Activated CD8-positive, alpha-beta T cell treated with anti-CD3 and anti-CD28 coated beads, Interleukin-2, amount 10 ng/mL, durations not matched to agents 7 days and 5 days (primary cell): ENCODE results near the gene MITF. TPM values are rescaled to one million over a fixed set of nuclear protein-coding genes. Genes with fewer than 3 reads are reported as not detected.

Experiments used
- ATAC-seq: fragments of 150-1000 bp; cut with Tn5 transposase; one replicate; pipeline ENCODE4 v1.10.0; 2021; ENCODE audit warnings: moderate library complexity
- CTCF ChIA-PET: fragments of 350-600 bp; sonication (Branson Sonifier 250); formaldehyde crosslinking; loops from one replicate; lab custom pipeline; 2021; ENCODE audit warnings: antibody characterized with exemption; lab: Charles Lee
- POLR2A ChIA-PET: fragments of 350-600 bp; sonication (Branson Sonifier 250); formaldehyde crosslinking; loops from one replicate; lab custom pipeline; 2021; ENCODE audit warnings: antibody characterized with exemption; lab: Charles Lee
- DNase-seq: peaks from one replicate; pipeline ENCODE4 v3.0.0-alpha.2; 2020
- H3K27ac Mint-ChIP-seq: one replicate; pipeline ENCODE4 v1.8.0; 2021; ENCODE audit warnings: mild to moderate bottlenecking, mixed read lengths
- H3K27me3 Mint-ChIP-seq: one replicate; pipeline ENCODE4 v1.8.0; 2021; ENCODE audit warnings: low read depth, mixed read lengths
- H3K36me3 Mint-ChIP-seq: one replicate; pipeline ENCODE4 v1.8.0; 2021; ENCODE audit warnings: low read depth, mixed read lengths
- H3K4me1 Mint-ChIP-seq: one replicate; pipeline ENCODE4 v1.8.0; 2021; ENCODE audit warnings: low read depth, mixed read lengths
- H3K4me3 Mint-ChIP-seq: one replicate; pipeline ENCODE4 v1.8.0; 2021; ENCODE audit warnings: mild to moderate bottlenecking, mixed read lengths
- H3K9me3 Mint-ChIP-seq: one replicate; pipeline ENCODE4 v1.8.0; 2022; ENCODE audit warnings: mixed read lengths; ENCODE audit not compliant: insufficient read depth
- total RNA-seq, 2 experiments: library from RNA; stranded (reverse); gene quantifications; one replicate each; pipeline ENCODE4 v1.2.3, GENCODE V29; 2021

The MITF gene
- total RNA-seq, 2 experiments from 2014 or later: not detected

DNA sequence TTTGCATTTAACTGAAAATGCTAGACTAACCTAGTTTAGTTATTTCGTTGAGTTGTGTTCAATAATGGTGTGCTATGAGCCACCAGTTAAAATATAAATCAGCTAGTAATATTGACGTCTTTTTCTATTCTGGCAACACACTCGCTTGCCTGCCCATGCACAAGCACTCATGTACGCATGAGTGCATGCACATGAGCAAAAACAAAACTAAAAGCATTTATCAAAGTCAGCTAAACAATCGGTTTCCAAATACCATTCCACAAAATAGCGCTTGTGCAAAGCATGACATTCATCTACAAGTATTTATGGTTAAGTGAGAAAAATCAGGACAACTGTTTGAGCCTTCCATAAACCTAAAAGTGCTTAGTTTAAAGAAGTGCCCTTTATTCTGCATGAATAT lies 247.2 kb downstream of the MITF start:
- no peaks in the 10 kb centered on the region for H3K36me3 Mint-ChIP-seq
- no peak overlapping the region for H3K4me3 Mint-ChIP-seq
- H3K4me1 Mint-ChIP-seq: no peaks in the 10 kb centered on the region
- DNase-seq (no peak), ATAC-seq (no peak)
- ChIA-PET POLR2A (no interaction called here), CTCF (no interaction called here)
- H3K27ac Mint-ChIP-seq: no peak overlapping the region
- no peaks in the 10 kb centered on the region for H3K9me3 Mint-ChIP-seq
- no peaks in the 10 kb centered on the region for H3K27me3 Mint-ChIP-seq

DNA sequence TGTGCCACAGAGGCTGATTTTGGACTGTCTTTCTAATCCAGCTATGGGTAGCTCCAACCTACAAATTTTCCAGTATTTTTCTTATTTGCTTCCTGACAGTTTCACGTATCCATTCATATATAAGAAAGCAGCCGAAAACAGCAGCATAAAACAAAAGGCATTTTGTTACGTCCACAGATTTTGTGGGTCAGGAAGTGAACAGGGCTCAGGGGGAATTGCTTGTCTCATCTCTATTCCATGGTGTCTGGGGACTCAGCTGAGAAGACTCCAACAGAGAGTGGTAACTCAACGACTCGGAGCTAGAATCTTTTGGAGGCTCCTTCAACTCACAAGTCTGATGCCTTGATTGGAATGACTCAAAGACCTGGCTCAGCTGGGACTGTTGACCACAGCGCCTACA lies 248.6 kb downstream of the MITF start:
- Mint-ChIP-seq H3K4me1 (no peaks in the 10 kb centered on the region), H3K4me3 (no peak overlapping the region), H3K36me3 (no peaks in the 10 kb centered on the region), H3K27me3 (no peaks in the 10 kb centered on the region), H3K9me3 (no peaks in the 10 kb centered on the region), H3K27ac (no peak overlapping the region)
- DNase-seq (no peak), ATAC-seq (no peak)
- CTCF ChIA-PET: no interaction called here
- POLR2A ChIA-PET: no interaction called here

DNA sequence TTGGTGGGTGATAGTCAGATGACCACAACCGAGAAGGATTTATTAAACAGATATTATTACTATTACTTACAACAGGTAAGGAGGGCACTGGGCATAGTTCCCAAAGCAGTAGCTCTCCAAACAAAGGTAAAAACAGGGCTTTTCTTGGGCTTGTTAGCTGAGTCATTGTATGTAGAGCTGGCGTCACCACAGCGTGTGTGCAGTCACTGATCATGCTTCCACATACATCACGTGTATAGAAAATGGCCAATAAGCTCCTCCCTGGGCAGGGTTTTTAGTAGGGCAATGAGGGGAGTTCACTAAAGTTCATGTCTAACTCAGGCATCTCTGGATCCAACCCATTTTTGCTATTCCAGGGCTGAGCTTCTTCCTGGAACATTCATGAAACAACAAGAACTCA lies 254.5 kb downstream of the MITF start:
- H3K4me1 Mint-ChIP-seq: no peaks in the 10 kb centered on the region
- no peak for DNase-seq
- no peak for ATAC-seq
- ChIA-PET CTCF (no interaction called here), POLR2A (no interaction called here)
- H3K27me3 Mint-ChIP-seq: no peaks in the 10 kb centered on the region
- no peaks in the 10 kb centered on the region for H3K9me3 Mint-ChIP-seq
- no peak overlapping the region for H3K4me3 Mint-ChIP-seq
- H3K36me3 Mint-ChIP-seq: no peaks in the 10 kb centered on the region
- no peak overlapping the region for H3K27ac Mint-ChIP-seq

DNA sequence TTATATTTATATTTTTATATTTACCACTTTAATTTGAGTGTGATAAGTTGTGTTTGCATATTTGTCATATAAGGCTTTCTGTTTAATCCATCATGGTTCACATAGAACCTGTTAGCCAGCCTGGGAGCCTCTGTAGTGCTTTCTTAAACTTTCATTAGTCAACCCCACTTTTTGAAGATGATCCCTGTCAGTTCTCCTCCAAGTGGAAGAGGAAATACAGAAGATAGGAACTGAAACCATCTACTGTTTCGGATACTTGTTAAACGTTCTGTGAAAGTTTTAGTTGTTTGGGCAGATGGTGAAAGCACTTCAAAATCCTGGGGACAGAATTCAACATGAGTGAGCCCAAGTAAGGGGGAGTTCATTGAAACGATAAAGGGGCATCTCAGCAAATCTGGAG lies 255.7 kb downstream of the MITF start:
- ChIA-PET CTCF (no interaction called here), POLR2A (no interaction called here)
- Mint-ChIP-seq H3K4me1 (no peaks in the 10 kb centered on the region), H3K27ac (no peak overlapping the region), H3K36me3 (no peaks in the 10 kb centered on the region), H3K9me3 (no peaks in the 10 kb centered on the region), H3K4me3 (no peak overlapping the region), H3K27me3 (no peaks in the 10 kb centered on the region)
- no peak for ATAC-seq
- DNase-seq: no peak

DNA sequence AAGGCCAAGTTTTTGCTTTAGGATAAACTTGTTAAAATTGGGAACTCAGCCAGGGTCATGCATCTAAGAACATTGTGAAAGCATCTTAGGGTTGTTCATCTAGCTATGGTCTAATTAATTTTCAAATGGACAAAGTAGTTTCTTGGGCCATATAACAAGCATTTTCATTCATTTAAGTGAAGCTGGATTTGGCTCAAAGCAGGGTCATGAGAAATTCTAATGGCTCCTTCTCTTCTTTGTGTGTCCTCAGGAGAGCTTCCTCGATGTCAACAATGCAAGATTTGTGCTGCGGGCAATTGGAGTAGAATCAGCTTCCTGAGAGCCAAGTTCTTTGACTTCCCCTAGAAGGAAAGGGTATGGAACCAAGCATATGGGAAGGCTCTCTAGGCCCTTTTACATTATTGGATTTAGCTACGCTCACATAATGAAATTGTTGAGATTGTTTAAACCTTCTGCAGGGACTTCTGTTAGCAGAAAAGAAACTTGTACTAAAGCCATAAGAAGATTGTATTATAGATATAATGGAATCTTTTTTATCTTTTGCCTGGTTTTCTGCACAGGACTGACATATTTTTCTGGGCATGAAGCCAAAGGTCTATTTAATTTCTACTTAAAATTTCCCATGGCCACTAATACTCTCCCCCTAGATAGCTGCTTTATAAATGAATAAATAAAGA lies 258.5 kb downstream of the MITF start:
- DNase-seq (no peak), ATAC-seq (no peak)
- ChIA-PET CTCF (no interaction called here), POLR2A (no interaction called here)
- no peaks in the 10 kb centered on the region for H3K4me1 Mint-ChIP-seq
- H3K27me3 Mint-ChIP-seq: no peaks in the 10 kb centered on the region
- H3K27ac Mint-ChIP-seq: no peak overlapping the region
- no peaks in the 10 kb centered on the region for H3K9me3 Mint-ChIP-seq
- H3K4me3 Mint-ChIP-seq: no peak overlapping the region
- H3K36me3 Mint-ChIP-seq: no peaks in the 10 kb centered on the region

DNA sequence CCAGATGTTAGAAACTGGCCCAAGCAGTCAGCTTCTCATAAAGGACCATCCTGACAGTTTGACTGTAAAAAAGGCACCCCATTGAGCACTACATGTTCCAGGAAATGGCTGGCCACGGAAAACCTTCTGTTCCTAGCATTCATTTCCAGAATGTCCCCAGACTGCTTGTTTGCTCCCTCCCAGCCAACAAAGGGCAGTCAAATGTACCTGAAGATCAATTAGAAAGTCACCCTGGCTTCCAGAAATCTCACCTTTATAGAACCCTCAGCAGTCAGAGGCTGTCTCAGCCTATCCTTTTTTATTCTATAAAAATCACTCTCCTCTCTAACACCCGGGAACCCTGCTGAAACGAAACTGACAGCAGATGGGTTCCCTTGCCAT lies 259.5 kb downstream of the MITF start:
- no peak overlapping the region for H3K27ac Mint-ChIP-seq
- no peaks in the 10 kb centered on the region for H3K9me3 Mint-ChIP-seq
- H3K4me1 Mint-ChIP-seq: no peaks in the 10 kb centered on the region

DNA sequence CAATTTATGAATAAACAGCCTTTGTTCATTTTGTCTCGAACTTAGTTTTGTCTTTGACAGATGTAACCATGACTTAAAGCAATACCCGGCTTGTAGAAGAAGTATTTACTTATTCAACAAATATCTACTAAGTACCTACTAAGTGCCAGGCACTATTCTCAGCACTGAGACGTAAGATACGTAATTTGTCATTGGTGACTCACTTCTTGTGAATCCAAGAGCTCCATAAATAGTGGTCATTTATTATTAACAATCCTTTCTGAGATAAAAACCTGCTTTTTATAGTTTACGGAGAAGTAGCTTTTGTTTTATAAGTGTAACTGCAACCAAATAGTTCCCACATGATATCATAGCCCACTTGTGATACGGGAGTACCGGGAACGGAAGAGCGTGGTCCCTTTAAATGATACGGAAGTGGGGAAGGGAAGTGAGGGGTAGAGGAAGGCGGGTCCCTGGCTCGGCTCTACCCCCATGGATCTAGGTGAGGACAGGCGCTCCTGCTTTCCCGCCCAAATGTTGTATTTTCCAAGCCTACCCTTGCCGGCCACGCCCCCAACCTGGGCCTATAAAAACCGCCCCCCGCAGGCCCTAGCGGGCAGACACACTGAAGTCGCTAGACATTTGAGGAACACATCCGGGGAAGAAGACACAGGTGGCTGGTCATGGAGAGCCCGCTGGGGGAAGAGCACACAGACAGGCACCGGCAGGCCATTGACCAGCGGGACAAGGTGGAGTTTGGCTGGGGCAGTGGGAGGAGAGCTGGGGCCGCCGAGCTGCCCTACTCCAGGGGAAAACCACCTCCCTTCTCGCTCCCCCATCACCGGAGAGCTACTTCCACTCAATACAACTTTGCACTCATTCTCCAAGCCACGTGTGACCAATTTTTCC lies 260.1 kb downstream of the MITF start, which contains the start of gene SAMMSON:
TSS of gene SAMMSON (plus strand) at position 594 of the 888 bp plus-strand sequence.
- H3K27ac Mint-ChIP-seq: no peak within 1 kb of the TSS
- H3K4me3 Mint-ChIP-seq: no peak within 1 kb of the TSS
- no peak for ATAC-seq
- no peaks in the 10 kb centered on the region for H3K36me3 Mint-ChIP-seq
- ChIA-PET POLR2A (no interaction called here), CTCF (no interaction called here)
- no peaks in the 10 kb centered on the region for H3K27me3 Mint-ChIP-seq
- DNase-seq: no peak
- H3K4me1 Mint-ChIP-seq: no peaks in the 10 kb centered on the region
- no peaks in the 10 kb centered on the region for H3K9me3 Mint-ChIP-seq

More for the DNA sequence above, 259.5 kb downstream of the MITF start:
- H3K27me3 Mint-ChIP-seq: no peaks in the 10 kb centered on the region
- ATAC-seq (no peak), DNase-seq (no peak)
- H3K36me3 Mint-ChIP-seq: no peaks in the 10 kb centered on the region
- ChIA-PET CTCF (no interaction called here), POLR2A (no interaction called here)
- H3K4me3 Mint-ChIP-seq: no peak overlapping the region

DNA sequence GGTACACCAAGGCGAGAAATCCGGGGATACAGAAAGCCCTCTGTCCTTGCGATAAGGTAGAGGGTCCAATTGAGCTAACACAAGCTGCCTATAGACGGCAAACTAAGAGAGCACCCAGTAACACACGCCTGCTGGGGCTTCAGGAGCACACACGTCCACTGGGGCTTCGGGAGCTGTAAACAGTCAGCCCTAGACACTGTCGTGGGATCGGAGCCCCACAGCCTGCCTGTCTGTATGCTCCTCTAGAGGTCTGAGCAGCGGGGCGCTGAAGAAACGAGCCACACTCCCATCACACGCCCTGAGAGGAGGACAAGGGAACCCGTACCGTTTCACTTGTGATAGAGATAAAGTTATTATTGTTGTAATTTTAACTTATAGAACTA lies 260.8 kb downstream of the MITF start:
- POLR2A ChIA-PET: no interaction called here

DNA sequence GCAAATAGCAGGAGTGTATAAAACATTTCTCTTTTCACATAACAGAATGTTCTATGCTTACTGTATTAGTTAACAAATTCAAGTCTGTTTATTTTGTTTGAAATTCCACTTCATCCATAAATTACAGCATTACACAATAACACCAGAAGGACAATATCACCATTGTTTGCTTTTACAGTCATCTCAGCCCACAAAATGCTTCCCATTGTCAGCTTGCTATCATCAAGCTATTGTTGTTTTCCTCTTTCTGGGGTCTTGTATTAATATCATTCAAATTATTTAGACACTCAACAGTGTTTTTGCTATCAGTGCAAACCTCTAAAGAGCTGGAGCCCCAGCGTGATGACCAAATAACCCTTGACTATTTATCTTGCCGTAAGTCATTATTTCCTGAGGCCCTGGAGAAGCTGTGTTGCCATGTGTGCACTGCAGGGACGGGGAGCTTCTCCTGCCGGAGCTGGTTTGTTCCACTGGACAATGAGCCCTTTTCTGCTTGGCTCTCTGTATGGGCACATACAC lies 261.4 kb downstream of the MITF start:
- no peak for ATAC-seq
- ChIA-PET POLR2A (no interaction called here), CTCF (no interaction called here)
- Mint-ChIP-seq H3K4me1 (no peaks in the 10 kb centered on the region), H3K27me3 (no peaks in the 10 kb centered on the region), H3K9me3 (no peaks in the 10 kb centered on the region), H3K4me3 (no peak overlapping the region), H3K36me3 (no peaks in the 10 kb centered on the region), H3K27ac (no peak overlapping the region)
- DNase-seq: no peak

More for the DNA sequence above, 260.8 kb downstream of the MITF start:
- no peak for ATAC-seq
- H3K27ac Mint-ChIP-seq: no peak overlapping the region
- no peaks in the 10 kb centered on the region for H3K4me1 Mint-ChIP-seq
- no peaks in the 10 kb centered on the region for H3K27me3 Mint-ChIP-seq
- no peaks in the 10 kb centered on the region for H3K9me3 Mint-ChIP-seq
- no peak overlapping the region for H3K4me3 Mint-ChIP-seq
- CTCF ChIA-PET: no interaction called here
- DNase-seq: no peak
- H3K36me3 Mint-ChIP-seq: no peaks in the 10 kb centered on the region

DNA sequence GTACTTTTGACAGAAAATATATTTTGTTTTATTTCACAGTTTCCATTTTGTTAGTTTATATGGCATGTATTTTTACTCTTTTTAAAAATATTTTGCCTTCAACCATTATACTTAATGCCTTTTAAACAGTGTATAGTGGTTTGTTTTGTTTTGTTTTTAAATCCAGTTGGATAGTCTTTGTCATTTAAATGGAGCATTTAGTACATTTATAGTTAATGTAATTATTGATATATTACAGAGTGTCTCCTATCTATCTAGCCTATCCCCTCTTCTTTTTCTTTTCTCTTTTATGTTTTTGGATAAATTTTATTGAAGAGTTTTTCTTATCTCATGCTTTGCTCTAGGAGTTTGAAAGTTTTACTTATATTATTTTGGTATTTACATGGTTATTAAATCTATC lies 263.9 kb downstream of the MITF start:
- no peak overlapping the region for H3K4me3 Mint-ChIP-seq
- ChIA-PET POLR2A (no interaction called here), CTCF (no interaction called here)
- ATAC-seq: no peak
- no peaks in the 10 kb centered on the region for H3K4me1 Mint-ChIP-seq
- no peaks in the 10 kb centered on the region for H3K27me3 Mint-ChIP-seq
- no peaks in the 10 kb centered on the region for H3K9me3 Mint-ChIP-seq
- no peak overlapping the region for H3K27ac Mint-ChIP-seq
- no peak for DNase-seq
- no peaks in the 10 kb centered on the region for H3K36me3 Mint-ChIP-seq

DNA sequence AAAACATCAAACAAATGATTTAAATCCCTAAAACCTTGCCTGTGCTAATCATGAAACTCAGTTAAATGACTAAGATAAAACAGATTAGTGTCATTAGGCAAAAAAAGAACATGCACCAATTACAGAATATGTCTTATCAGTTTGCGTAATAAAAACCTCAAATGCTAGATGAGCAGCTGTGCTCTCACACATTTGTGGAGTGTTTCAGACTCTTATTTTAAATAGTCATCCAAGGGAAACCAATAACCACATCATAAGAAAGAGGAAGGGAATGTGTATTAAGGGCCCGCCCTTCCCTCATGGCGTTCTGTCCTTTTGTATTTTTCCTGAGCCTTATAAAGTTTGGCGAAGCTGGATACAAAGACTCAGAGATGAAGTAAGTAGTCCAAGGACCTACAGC lies 266.8 kb downstream of the MITF start:
- Mint-ChIP-seq H3K27ac (no peak overlapping the region), H3K9me3 (no peaks in the 10 kb centered on the region), H3K4me1 (no peaks in the 10 kb centered on the region), H3K27me3 (no peaks in the 10 kb centered on the region), H3K4me3 (no peak overlapping the region), H3K36me3 (no peaks in the 10 kb centered on the region)
- CTCF ChIA-PET: no interaction called here
- ATAC-seq (no peak), DNase-seq (no peak)
- POLR2A ChIA-PET: no interaction called here

DNA sequence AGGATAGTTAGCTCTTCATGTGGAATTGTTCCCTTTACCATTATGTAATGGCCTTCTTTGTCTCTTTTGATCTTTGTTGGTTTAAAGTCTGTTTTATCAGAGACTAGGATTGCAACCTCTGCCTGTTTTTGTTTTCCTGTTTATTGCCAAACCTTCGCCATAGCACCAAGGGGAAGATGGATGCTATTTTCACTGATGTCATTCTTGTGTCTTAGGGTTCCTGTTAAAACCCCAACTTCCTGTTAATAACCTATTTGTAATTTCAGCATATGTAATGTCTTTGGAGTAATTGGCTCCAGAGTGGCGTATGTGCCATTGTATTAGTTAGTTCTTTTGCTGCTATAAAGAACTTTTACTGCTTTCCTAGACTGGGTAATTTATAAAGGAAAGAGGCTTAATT lies 271.1 kb downstream of the MITF start:
- no peaks in the 10 kb centered on the region for H3K36me3 Mint-ChIP-seq
- ATAC-seq (no peak), DNase-seq (no peak)
- H3K4me3 Mint-ChIP-seq: no peak overlapping the region
- POLR2A ChIA-PET: no interaction called here
- no peak overlapping the region for H3K27ac Mint-ChIP-seq
- CTCF ChIA-PET: no interaction called here
- no peaks in the 10 kb centered on the region for H3K9me3 Mint-ChIP-seq
- no peaks in the 10 kb centered on the region for H3K27me3 Mint-ChIP-seq
- no peaks in the 10 kb centered on the region for H3K4me1 Mint-ChIP-seq
